IMR-90 (cell line): ENCODE measurements around the gene NPIPA1. TPM values are rescaled to one million over a fixed set of nuclear protein-coding genes. Genes with fewer than 3 reads are reported as not detected.
"Not testable (repeated sequence)": the region's sequence is repeated elsewhere in the genome, so short reads cannot be mapped to it uniquely, and the experiment has no call there.

Experiments
- ATAC-seq: fragments of 200-7000 bp; cut with Tn5 transposase; 2 replicates; pipeline ENCODE4 v1.9.1; 2020; ENCODE audit warnings: low read depth, mild to moderate bottlenecking, moderate library complexity
- BruUV-seq: library from RNA; stranded (reverse); fragments of 400-500 nt; replicated peaks from 2 replicates; lab custom pipeline; 2021; lab: Mats Ljungman, UMichigan
- CTCF ChIA-PET: fragments of 300-600 bp; formaldehyde crosslinking; extraction: SDS; loops from one replicate; lab custom pipeline; 2021; ENCODE audit warnings: antibody characterized with exemption; lab: Yijun Ruan, JAX
- POLR2A ChIA-PET: fragments of 300-600 bp; sonication (Branson Sonifier 250); formaldehyde crosslinking; loops from one replicate; lab custom pipeline; 2022; ENCODE audit warnings: antibody characterized with exemption; ENCODE audit not compliant: unreplicated experiment; lab: Charles Lee
- DNase-seq: peaks from one replicate; pipeline ENCODE4 v3.0.0; 2013
- H2AFZ ChIP-seq: replicated peaks from 2 replicates; pipeline ENCODE3; 2013; ENCODE audit warnings: low read length, mild to moderate bottlenecking; ENCODE audit not compliant: poor library complexity
- H2AK5ac ChIP-seq: 2 replicates; pipeline ENCODE4 v1.6.1; 2013; ENCODE audit warnings: low read depth, low read length, inconsistent platforms
- H2AK9ac ChIP-seq: replicated peaks from 2 replicates; pipeline ENCODE3; 2013; ENCODE audit warnings: mild to moderate bottlenecking, low read depth, low read length, moderate library complexity; ENCODE audit not compliant: poor library complexity
- H2BK120ac ChIP-seq: 2 replicates; pipeline ENCODE4 v1.6.1; 2013; ENCODE audit warnings: low read depth, low read length, inconsistent platforms
- H2BK15ac ChIP-seq: 3 replicates; pipeline ENCODE4 v1.6.1; 2013; ENCODE audit warnings: low read depth, low read length, inconsistent platforms
- H2BK20ac ChIP-seq: 2 replicates; pipeline ENCODE4 v1.6.1; 2013; ENCODE audit warnings: low read depth, mild to moderate bottlenecking, inconsistent platforms, low read length, moderate library complexity
- H2BK5ac ChIP-seq: 2 replicates; pipeline ENCODE4 v1.6.1; 2013; ENCODE audit warnings: mild to moderate bottlenecking, low read depth, low read length, inconsistent platforms; ENCODE audit not compliant: poor library complexity, severe bottlenecking
- H3K14ac ChIP-seq: replicated peaks from 2 replicates; pipeline ENCODE4 v1.6.1; 2013; ENCODE audit warnings: low read depth, low read length, inconsistent platforms
- H3K18ac ChIP-seq: 2 replicates; pipeline ENCODE4 v1.6.1; 2013; ENCODE audit warnings: low read depth, low read length, control low read depth
- H3K23ac ChIP-seq: 2 replicates; pipeline ENCODE4 v1.6.1; 2013; ENCODE audit warnings: low read depth, low read length, inconsistent platforms
- H3K27ac ChIP-seq: 2 replicates; pipeline ENCODE4 v1.5.1; 2013; ENCODE audit warnings: mild to moderate bottlenecking, control low read depth, low read length; ENCODE audit not compliant: insufficient read depth
- H3K27me3 ChIP-seq: 2 replicates; pipeline ENCODE4 v1.6.1; 2013; ENCODE audit warnings: low read length; ENCODE audit not compliant: control insufficient read depth, insufficient read depth
- H3K36me3 ChIP-seq: 2 replicates; pipeline ENCODE4 v1.6.1; 2013; ENCODE audit warnings: low read length, mixed read lengths; ENCODE audit not compliant: control insufficient read depth, insufficient read depth
- H3K4ac ChIP-seq: 2 replicates; pipeline ENCODE4 v1.6.1; 2013; ENCODE audit warnings: low read depth, low read length, inconsistent platforms
- H3K4me1 ChIP-seq: 2 replicates; pipeline ENCODE4 v1.6.1; 2013; ENCODE audit warnings: low read length, mixed read lengths; ENCODE audit not compliant: control insufficient read depth, insufficient read depth
- H3K4me2 ChIP-seq: 2 replicates; pipeline ENCODE4 v1.6.1; 2013; ENCODE audit warnings: low read depth, mild to moderate bottlenecking, control low read depth, low read length, moderate library complexity
- H3K4me3 ChIP-seq: 2 replicates; pipeline ENCODE4 v1.5.1; 2013; ENCODE audit warnings: low read depth, mild to moderate bottlenecking, control low read depth, low read length, moderate library complexity; ENCODE audit not compliant: insufficient read depth
- H3K56ac ChIP-seq: 2 replicates; pipeline ENCODE4 v1.6.1; 2013; ENCODE audit warnings: low read length, inconsistent platforms; ENCODE audit not compliant: insufficient read depth; ENCODE audit errors: extremely low read depth
- H3K79me1 ChIP-seq, 2 experiments: 2 replicates each; pipeline ENCODE4 v1.6.1; 2013; ENCODE audit warnings: low read length in 2 of 2, inconsistent platforms in 1 of 2, low read depth in 1 of 2
- H3K9ac ChIP-seq: 2 replicates; pipeline ENCODE4 v1.6.1; 2013; ENCODE audit warnings: low read depth, low read length, control low read depth
- H3K9me1 ChIP-seq: 2 replicates; pipeline ENCODE4 v1.6.1; 2013; ENCODE audit warnings: low read length, inconsistent platforms; ENCODE audit not compliant: insufficient read depth
- H3K9me3 ChIP-seq: 2 replicates; pipeline ENCODE4 v1.6.1; 2013; ENCODE audit warnings: low read length; ENCODE audit not compliant: control insufficient read depth, insufficient read depth
- H4K20me1 ChIP-seq: 2 replicates; pipeline ENCODE4 v1.6.1; 2013; ENCODE audit warnings: low read length, inconsistent platforms; ENCODE audit not compliant: insufficient read depth
- H4K5ac ChIP-seq: 2 replicates; pipeline ENCODE4 v1.6.1; 2013; ENCODE audit warnings: mild to moderate bottlenecking, low read depth, low read length, control low read depth
- H4K8ac ChIP-seq, 2 experiments: 2 replicates each; pipeline ENCODE4 v1.6.1; 2013; ENCODE audit warnings: low read depth in 2 of 2, low read length in 2 of 2, control low read depth in 1 of 2, inconsistent platforms in 1 of 2
- H4K91ac ChIP-seq: 2 replicates; pipeline ENCODE4 v1.6.1; 2013; ENCODE audit warnings: low read depth, low read length, inconsistent platforms; ENCODE audit not compliant: insufficient read depth
- WGBS, 2 experiments: methylation state at CpG; one replicate each; pipeline versions ENCODE4 v1.1.5 to v1.1.7; 2013; ENCODE audit warnings: missing lambda C conversion rate in 2 of 2; ENCODE audit not compliant: insufficient read length in 1 of 2; ENCODE audit errors: extremely low coverage in 2 of 2; 5-methylcytosine and 5-hydroxymethylcytosine counted together
- dilution Hi-C: fragments of 300-500 bp; cut with HindIII; formaldehyde crosslinking; loops from one replicate; pipeline ENCODE4 v1.14.3; 2018; ENCODE audit warnings: low sequenced_read_pairs; ENCODE audit not compliant: unreplicated experiment
- in situ Hi-C: fragments of 300-500 bp; cut with MboI; formaldehyde crosslinking; loops from 3 replicates; pipeline ENCODE4 v1.14.3; 2019; ENCODE audit warnings: low sequenced_read_pairs, inconsistent platforms, mixed read lengths
- intact Hi-C: fragments of 100-400 bp; cut with micrococcal nuclease; formaldehyde crosslinking; loops from 2 replicates; pipeline ENCODE4 v1.10.0; 2022
- polyA plus RNA-seq, 3 experiments: library from polyadenylated mRNA; depleted of rRNA; stranded (reverse); fragments of >200 nt; gene quantifications; 2 replicates each; pipeline ENCODE4 v1.2.3, GENCODE V29; 2012; ENCODE audit warnings: low replicate concordance in 1 of 3
- total RNA-seq: library from RNA; depleted of rRNA; stranded (reverse); fragments of >200 nt; gene quantifications from 2 replicates; pipeline ENCODE4 v1.2.3, GENCODE V29; 2012

Gene NPIPA1
- total and polyA plus RNA-seq, 2 of the 4 experiments (the other 2 are of a cell fraction): 8.1 to 85.8 TPM

- CTCF ChIA-PET, H2AK9ac ChIP-seq, H2BK20ac ChIP-seq, ATAC-seq, H2BK120ac ChIP-seq, H2BK15ac ChIP-seq, BruUV-seq, H4K20me1 ChIP-seq, H3K9me3 ChIP-seq, intact Hi-C loops, POLR2A ChIA-PET, H3K14ac ChIP-seq, H2BK5ac ChIP-seq, H3K4me1 ChIP-seq, H3K4me2 ChIP-seq, H3K27ac ChIP-seq, H3K9me1 ChIP-seq, H3K56ac ChIP-seq, H3K23ac ChIP-seq, H3K4ac ChIP-seq, H2AFZ ChIP-seq, H3K18ac ChIP-seq, H3K36me3 ChIP-seq, H4K8ac ChIP-seq, H3K4me3 ChIP-seq, dilution Hi-C loops, DNase-seq, H4K91ac ChIP-seq, H3K79me1 ChIP-seq, H3K27me3 ChIP-seq, H2AK5ac ChIP-seq, H3K9ac ChIP-seq, H4K5ac ChIP-seq: not testable (repeated sequence)
- no CpG with 5 or more reads among the region's 3 CpGs for WGBS, 2 experiments
- in situ Hi-C loops: loop anchor here (25.0 kb wide), 1 partner anchor 332 kb away; the partner anchor contains the start of genes BFAR and PARN
Observed at GRCh38 chr16:14969795-14970194, 32.6 kb downstream of the NPIPA1 start.

GRCh38 chr16:14971621-14972228, 34.5 kb downstream of the NPIPA1 start:
- WGBS, 2 experiments: 94% methylated on average over 7 of the region's 12 CpGs; no CpG with 5 or more reads in 1 of the 2 experiments
- H3K9ac ChIP-seq, H2BK15ac ChIP-seq, DNase-seq, H4K8ac ChIP-seq, H3K27me3 ChIP-seq, H3K4me2 ChIP-seq, H4K5ac ChIP-seq, ATAC-seq, H2BK20ac ChIP-seq, H3K23ac ChIP-seq, H3K36me3 ChIP-seq, H3K9me1 ChIP-seq, H3K14ac ChIP-seq, H2AK5ac ChIP-seq, H2AFZ ChIP-seq, H2AK9ac ChIP-seq, H3K56ac ChIP-seq, intact Hi-C loops, H4K91ac ChIP-seq, H3K27ac ChIP-seq, BruUV-seq, H3K4ac ChIP-seq, H3K4me1 ChIP-seq, H3K4me3 ChIP-seq, H3K9me3 ChIP-seq, H2BK5ac ChIP-seq, H2BK120ac ChIP-seq, dilution Hi-C loops, POLR2A ChIA-PET, H3K18ac ChIP-seq: not testable (repeated sequence)
- CTCF ChIA-PET: interaction anchor here (0.7 kb wide), 1 partner anchor 9 kb away, joined by 5 read pairs; no protein-coding TSS in a partner anchor
- in situ Hi-C loops: loop anchor here (25.0 kb wide), 1 partner anchor 334 kb away; the partner anchor contains the start of genes BFAR and PARN
- H4K20me1 ChIP-seq: peaks cover 12% of the 10 kb centered on the region
- H3K79me1 ChIP-seq: peaks cover 9 to 13% of the 10 kb centered on the region in 2 experiments; a peak in 3 of 4 replicates
